Retina (tissue), 1 donor: ENCODE measurements around the gene RBMX.
"Not testable (repeated sequence)": the region's sequence is repeated elsewhere in the genome, so short reads cannot be mapped to it uniquely, and the experiment has no call there.

Source experiments
- DNase-seq: peaks from one replicate; pipeline ENCODE4 v3.0.0-alpha.2; 2016

RBMX gene

DNA sequence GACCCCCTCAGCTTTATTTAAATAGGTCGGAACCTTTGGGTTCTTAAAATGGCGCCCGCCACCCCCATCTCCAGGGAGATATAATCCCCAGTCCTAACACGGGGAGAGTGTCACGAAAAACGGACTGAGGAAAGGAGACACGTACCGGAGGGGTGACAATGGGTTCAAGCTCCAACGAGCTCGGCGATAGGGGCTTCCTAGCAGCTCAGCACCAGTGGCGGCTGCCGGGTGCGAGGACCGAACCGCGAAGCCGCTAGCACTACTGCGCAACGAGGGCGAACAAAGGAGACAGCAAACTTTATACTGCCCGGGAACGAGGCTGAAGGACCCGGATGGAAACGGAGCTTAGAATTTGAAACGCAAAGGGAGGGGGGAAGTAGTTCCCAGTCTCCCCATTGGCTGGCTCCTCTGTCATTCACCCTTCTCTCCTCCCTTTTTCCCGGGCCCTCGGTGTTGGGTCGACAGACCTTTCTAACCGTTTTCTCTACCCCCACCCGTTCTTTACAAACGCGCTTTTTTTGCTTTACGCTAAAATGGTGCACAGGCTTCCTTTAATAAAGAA lies at the start of gene RBMX:
Gene RBMX, minus strand, starts transcription at position 274 of the 562 bp plus-strand sequence. CDS start 1,298 bp downstream, outside the sequence.
- peak; percentile 93 for DNase-seq

DNA sequence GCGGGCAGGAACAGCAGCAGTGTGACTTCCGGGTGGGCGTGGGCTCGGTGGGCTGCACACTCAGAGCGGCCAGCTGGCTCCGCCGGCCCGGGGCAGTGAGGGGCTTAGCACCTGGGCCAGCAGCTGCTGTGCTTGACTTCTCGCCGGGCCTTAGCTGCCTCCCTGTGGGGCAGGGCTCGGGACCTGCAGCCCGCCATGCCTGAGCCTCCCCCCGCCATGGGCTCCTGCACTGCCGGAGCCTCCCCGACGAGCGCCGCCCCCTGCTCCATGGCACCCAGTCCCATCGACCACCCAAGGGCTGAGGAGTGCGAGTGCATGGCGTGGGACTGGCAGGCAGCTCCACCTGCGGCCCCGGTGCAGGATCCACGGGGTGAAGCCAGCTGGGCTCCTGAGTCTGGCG lies 40.9 kb upstream of the RBMX start:
- DNase-seq = not testable (repeated sequence)

DNA sequence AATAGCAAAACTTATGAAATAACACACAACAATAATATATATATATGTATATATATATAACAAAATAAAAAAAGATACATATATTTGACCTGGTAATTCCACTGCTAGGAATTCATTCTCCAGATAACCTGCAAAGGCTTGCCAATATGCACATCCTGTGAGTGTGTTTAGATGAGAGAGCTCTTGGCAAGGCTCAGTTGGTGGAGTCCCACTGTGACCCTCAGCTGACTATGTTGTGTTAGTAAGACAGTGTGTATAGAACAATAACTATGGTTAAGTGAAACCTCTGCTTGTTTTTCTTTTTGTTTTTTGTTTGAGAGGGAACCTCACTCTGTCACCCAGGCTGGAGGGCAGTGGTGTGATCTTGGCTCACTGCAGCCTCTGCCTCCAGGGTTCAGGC lies 39.5 kb upstream of the RBMX start:
- DNase-seq = no peak

DNA sequence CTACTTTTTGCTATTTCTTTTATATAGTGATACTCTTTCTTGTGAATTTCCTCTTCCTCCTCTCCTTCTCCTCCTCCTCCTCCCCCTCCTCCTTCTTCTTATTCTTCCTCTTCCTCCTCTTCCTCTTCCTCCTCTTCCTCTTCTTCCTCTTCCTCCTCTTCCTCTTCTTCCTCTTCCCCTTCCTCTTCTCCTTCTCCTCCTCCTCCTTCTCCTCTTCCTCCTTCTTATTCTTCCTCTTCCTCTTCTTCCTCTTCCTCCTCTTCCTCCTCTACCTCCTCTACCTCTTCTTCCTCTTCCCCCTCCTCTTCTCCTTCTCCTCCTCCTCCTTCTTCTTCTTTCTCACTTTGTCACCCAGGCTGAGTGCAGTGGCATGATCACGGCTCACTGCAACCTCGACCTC lies 36.3 kb upstream of the RBMX start:
- no peak for DNase-seq

GRCh38 chrX:136911661-136912060 lies 31.1 kb upstream of the RBMX start:
- not testable (repeated sequence) for DNase-seq

DNA sequence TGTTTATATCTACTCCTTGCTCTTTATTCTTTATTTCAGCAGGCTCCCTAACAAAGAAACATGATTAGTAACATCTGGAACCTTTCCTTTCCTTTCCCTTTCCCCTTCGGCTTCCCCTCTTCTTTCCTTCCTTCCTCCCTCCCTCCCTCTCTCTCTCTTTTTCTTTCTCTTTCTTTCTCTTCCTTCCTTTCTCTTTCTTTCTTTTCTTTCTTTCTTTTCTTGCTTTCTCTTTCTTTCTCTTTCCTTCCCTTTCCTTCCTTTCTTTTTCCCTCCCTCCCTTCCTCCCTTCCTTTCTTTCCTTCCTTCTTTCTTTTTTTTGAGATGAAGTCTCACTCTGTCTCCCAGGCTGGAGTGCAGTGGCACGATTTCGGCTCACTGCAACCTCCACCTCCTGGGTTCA lies 30.7 kb upstream of the RBMX start:
- no peak for DNase-seq

DNA sequence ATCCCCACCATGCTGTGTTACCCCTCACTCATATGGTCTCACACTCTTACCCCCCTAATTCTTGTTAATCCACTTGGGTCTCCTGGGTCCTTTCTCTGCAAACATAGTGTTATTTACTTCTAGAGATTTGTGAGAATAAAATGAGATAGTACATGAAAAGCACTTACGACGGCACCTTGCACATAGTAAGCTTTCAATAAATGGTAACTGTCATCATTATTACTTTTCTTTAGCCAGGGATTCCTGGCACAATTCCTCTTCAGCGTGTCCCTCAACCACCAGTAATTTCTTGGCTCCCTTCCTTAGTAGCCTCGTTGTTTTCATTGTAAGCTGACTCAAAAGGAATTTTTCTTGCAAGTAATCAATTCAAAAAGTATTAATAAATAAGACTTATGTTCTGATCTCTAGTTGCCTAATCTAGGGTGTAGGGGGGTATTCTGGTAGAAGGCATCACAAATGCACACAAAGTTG lies 30.1 kb upstream of the RBMX start:
- DNase-seq = peak; percentile 6

DNA sequence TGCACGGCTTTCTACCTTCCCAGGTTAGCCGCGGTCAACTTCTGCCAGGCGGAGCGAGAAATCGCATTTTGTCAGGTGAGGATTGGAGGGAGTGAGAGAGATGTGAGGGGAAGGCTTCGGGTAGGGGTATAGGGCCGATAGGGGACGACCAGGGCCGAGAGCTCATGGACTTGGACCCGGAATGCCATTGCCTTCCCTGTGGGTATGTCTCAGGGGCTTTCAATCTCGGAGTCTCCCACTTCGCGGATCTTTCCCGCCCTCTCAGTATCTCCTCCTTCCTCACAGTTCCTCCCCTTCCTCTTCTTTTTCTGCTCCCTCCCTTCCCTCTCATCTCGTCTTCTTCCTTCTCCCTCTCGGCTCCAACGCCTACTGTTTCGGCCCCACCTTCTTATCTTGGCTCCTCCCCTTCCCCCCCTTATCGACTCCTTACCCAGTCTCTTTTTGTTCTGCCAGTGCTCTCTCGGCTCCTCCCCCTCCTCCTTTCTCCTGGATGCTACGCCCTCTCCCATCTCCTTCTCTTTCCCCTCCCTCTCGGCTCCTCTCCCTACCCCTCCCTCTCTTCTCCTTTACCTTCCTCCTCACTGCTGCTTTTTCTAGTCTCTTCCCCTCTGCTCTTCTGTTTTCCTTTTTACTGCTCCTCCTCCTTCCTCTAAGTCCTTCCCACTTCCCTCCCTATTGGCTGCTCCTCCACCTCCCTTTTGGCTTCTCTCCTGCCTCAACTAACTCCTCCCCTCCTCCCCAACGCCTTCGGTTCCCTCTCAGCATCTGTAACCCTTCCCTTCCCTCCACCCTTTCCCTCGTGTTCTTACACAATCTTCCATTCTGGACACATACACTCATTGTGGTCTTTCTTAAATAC lies 29.4 kb upstream of the RBMX start:
- DNase-seq = peak; percentile 83

DNA sequence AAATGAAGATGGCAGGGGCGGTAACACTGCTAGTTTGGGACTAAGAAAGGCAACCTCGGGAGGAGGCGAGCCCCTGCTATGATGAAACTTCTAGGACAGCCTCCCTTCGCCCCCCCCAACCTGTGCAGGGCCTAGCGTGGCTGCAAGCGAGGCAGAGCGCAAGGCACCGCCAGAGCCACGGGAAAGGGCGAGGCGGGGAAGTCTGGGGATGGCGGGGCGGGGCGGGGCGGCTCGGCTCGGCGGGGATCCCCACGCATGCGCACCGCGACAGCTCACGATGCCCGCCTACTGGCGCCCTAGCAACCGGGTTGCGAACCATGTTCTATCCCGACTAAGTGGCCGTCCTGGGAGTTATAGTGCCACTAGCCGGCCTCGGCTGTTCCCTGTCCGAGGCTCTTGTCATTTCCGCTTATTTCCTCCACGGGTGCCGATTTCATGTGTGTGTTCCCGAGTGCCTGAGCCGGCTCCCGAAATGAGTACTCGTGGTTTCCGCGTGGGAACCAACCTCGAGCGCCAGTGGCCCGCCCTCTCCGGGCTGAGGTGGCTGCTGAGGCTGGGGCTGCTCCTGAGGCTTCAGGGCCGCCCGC lies 28.7 kb upstream of the RBMX start:
- DNase-seq = peak; percentile 80

- DNase-seq = peak; percentile 23
Measured at GRCh38 chrX:136907621-136908020, 27.1 kb upstream of the RBMX start.

DNA sequence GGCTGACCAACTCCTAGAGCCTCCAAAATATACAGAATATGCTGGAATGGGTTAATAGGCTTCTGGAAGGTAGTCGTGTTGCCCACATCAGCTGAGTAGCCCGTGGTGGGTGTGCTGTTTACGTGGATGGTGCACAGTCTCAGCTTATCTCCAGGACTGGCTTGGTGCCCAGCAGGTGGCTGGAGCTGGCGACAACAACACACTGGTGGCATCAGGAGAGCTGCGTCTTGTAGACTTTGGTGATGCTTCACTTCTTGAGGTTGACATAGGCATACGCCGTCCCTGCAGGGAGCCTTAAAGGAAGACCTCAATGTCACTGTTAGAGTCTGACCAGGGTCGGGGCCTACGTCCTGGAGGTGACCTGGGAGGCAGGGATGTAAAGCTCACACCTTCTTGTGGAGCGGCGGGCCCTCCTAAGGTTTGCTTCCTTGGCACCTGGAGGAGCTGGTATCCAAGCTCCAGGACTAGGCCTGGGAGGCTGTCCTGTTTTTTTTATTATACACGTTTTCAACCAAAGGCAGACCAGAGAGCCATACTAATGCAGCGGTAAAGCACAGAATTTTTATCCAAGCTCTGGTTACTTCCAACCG lies 26.5 kb upstream of the RBMX start:
- DNase-seq = no peak

DNA sequence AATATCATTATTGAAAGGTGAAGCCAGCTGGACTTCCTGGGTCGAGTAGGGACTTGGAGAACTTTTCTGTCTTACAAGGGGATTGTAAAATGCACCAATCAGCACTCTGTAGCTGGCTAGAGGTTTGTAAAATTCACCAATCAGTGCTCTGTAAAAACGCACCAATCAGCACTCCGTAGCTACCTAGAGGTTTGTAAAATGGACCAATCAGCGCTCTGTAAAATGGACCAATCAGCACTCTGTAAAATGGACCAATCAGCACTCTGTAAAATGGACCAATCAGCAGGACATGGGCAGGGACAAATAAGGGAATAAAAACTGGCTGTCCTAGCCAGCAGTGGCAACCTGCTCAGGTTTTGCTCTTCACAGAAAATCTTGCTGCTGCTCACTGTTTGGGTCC lies 23.5 kb upstream of the RBMX start:
- DNase-seq = not testable (repeated sequence)

DNA sequence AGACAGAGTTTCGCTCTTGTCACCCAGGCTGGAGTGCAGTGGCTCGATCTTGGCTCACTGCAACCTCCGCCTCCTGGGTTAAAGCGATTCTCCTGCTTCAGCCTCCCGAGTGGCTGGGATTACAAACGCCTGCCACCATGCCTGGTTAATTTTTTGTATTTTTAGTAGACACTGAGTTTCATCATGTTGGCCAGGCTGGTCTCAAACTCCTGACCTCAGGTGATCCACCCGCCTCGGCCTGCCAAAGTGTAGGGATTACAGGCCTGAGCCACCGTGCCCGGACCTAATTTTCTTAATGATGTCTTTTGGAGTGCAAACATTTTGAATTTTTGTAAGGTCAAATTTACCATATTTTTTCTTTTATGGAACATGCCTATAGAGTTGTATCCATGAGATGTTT lies 19.5 kb upstream of the RBMX start:
- DNase-seq = not testable (repeated sequence)

DNA sequence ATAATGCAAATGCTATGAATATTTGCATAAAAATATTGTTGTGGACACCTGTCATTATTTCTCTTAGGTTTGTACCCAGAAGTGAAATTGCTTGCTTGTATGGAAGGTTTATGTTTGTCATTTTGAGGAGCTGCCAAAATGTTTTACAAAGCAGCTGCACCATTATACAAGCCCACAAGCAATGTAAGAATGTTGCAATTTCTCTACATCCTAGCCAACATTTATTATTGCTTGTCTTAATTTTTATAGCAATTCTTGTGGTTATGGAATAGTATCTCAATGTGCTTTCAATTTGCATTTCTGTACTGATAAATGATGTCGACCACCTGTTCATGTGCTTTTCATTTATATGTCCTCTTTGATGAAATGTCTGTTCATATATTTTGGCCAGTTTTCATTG lies 18.7 kb upstream of the RBMX start:
- DNase-seq = no peak

DNA sequence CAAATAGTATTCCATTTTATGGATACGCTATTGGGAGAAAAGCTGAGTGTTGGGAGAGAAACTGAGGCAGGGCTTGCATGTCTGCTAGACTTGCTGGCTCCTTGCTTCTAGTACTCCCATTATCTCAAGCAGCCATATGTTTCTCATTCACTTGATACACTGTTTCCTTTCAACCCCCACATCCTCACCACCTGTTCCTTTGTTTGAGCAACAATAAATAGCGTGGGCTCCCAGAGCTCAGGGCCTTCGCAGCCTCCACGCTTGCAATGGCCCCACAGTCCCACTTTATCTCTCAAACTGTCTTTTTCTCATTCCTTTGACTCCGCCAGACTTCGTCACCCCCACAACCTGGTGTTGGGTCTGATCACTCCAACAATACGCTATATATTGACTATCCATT lies 18.2 kb upstream of the RBMX start:
- DNase-seq = not testable (repeated sequence)

DNA sequence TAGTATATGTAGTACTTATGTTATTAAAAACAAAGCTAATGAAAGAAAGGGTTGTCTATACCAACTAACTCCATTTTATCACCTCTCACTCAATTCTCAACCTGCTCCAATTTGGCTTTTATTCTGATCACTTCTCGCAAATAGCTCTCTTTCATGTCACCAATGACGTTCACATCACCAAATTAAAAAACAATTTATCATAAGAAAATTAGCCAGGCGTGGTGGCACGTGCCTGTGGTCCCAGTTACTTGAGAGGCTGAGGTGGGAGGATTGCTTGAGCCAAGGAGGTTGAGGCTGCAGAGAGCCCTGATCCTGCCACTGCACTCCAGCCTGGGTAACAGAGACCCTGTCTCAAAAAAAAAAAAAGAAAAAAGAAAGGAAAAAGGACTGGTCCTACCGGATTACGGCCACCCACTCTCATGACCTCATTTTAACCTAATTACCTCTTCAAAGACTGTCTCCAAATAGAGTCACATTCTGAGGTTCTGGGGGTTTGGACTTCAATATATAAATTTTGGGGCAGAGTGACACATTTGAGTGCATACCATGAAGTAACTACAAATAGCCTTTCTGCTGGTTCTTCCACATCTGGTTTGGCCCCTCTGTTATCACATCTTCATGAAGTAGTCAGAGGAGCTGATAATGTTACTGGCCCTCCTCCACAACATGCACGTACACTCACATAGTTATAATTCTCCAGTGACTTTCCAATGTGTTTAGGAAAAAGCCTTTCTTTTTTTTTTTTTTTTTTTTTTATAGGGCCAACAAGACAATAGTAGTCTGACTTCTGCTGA lies 15.8 kb upstream of the RBMX start:
- DNase-seq = no peak

- DNase-seq = no peak
Measured at GRCh38 chrX:136892412-136892811, 11.9 kb upstream of the RBMX start.

DNA sequence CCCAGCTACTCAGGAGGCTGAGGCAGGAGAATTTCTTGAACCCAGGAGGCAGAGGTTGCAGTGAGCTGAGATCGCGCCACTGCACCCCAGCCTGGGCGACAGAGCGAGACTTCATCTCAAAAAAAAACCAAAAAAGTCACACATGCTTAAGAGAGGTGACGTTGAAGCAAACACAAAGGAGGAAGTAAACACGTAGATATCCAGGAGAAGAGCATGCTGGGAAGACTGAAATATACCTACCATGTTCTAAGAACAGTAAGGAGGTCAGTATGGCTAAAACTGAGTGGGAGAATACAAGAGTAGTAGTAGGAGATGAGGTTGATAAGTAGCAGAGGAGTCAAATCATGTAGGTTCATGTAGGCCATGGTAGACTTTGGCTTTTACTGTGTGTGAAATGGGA lies 10.1 kb upstream of the RBMX start:
- not testable (repeated sequence) for DNase-seq

- no peak for DNase-seq
Measured at GRCh38 chrX:136889269-136889668, 8.7 kb upstream of the RBMX start.

- no peak for DNase-seq
Measured at GRCh38 chrX:136880003-136880451, 498 bp downstream of the RBMX start.

DNA sequence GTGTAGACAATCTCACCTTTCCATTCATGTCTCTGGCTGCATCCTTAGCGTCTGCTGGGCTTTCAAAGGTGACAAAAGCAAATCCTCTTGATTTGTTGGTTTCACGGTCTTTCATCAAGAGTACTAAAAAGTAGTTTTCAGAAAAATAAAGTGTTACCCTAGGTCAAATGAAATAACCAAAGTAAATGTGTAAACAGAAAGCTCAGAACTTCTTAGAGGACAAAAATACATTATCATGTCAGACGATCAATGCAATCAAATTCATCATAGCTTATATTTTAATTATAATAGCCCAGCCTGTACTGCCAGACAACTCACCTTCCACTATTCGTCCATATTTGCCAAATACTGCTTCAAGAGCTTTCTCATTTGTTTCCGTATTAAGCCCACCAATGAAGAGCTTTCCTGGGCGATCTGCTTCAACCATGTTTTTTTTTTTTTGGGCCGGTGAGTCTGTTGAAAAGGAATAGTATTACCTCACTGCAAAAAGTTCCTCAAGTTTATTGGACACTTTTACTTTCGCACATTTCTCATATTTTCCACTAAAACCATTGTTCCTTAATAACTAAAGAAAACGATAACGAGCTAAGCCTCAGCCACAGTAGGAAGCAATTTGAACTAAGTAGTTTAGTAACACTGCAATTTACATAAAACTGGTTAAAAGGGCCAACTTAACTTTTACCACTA lies 1.4 kb downstream of the RBMX start:
- no peak for DNase-seq

DNA sequence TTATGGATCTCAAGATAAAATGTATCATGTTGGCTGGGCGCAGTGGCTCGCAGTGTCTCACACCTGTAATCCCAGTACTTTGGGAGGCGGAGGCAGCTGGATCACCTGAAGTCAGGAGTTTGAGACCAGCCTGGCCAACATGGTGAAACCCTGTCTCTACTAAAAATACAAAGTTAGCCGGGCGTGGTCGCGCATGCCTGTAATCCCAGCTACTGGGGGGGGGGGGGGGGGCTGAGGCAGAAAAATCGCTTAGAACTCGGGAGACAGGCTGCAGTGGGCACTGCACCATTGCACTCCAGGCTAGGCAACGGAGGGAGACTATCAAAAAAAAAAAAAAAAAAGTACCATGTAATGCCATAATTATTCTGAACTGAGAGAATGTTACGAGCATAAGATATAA lies 2.1 kb downstream of the RBMX start:
- DNase-seq = no peak
